HG03045 (cell line): Measurements from ENCODE around the gene ATXN3.

ENCODE experiments used
- ATAC-seq: cut with Tn5 transposase; IDR thresholded peaks from one replicate; pipeline ENCODE4 v1.9.1; 2021; ENCODE audit warnings: mild to moderate bottlenecking, moderate library complexity; ENCODE audit not compliant: unreplicated experiment

Gene ATXN3

GRCh38 chr14:92010644-92011043, 95.7 kb downstream of the ATXN3 start:
- ATAC-seq, result no peak

GRCh38 chr14:92009604-92010003, 96.8 kb downstream of the ATXN3 start:
- ATAC-seq, result no peak
